IPS DF 4.7 (cell line): ENCODE measurements around the gene TMEM145.
A peak's percentile ranks its signal among the peaks of the same experiment; 100 is the strongest.
"Not testable (repeated sequence)": the region's sequence is repeated elsewhere in the genome, so short reads cannot be mapped to it uniquely, and the experiment has no call there.

Source experiments
- DNase-seq: peaks from one replicate; pipeline ENCODE4 v3.0.0-alpha.2; 2013; ENCODE audit warnings: low spot score; ENCODE audit errors: extremely low read depth

TMEM145 gene

GRCh38 chr19:42313096-42313839 lies at the start of gene TMEM145:
Gene TMEM145, plus strand, starts transcription at chr19:42313309. Its CDS starts 68 bp downstream, at chr19:42313377.
- DNase-seq, result no peak

- not testable (repeated sequence) for DNase-seq
These were observed 47.0 kb upstream of the TMEM145 start for GRCh38 chr19:42266105-42266504.

GRCh38 chr19:42266928-42267603 lies 46.0 kb upstream of the TMEM145 start:
- not testable (repeated sequence) for DNase-seq

- no peak for DNase-seq
These were observed 45.4 kb upstream of the TMEM145 start for GRCh38 chr19:42267644-42268141.

- DNase-seq, result peak; percentile 99
These were observed 44.9 kb upstream of the TMEM145 start for GRCh38 chr19:42268142-42268703.

GRCh38 chr19:42268704-42269477 lies 44.2 kb upstream of the TMEM145 start, which contains the start of gene CIC:
Gene CIC, plus strand, starts transcription at chr19:42269252. Its CDS starts 2,532 bp downstream, at chr19:42271784.
- DNase-seq, result peak; percentile 100

GRCh38 chr19:42269478-42270345 lies 43.4 kb upstream of the TMEM145 start:
- no peak for DNase-seq

- DNase-seq, result no peak
These were observed 42.6 kb upstream of the TMEM145 start for GRCh38 chr19:42270346-42271044.

- DNase-seq, result no peak
These were observed 42.1 kb upstream of the TMEM145 start for GRCh38 chr19:42271045-42271419.

GRCh38 chr19:42271861-42272534 lies 41.1 kb upstream of the TMEM145 start:
- no peak for DNase-seq

- DNase-seq, result no peak
These were observed 40.6 kb upstream of the TMEM145 start for GRCh38 chr19:42272535-42272897.

GRCh38 chr19:42272989-42273406 lies 40.1 kb upstream of the TMEM145 start:
- DNase-seq, result no peak

GRCh38 chr19:42273407-42274064 lies 39.6 kb upstream of the TMEM145 start:
- no peak for DNase-seq

GRCh38 chr19:42274065-42274682 lies 38.9 kb upstream of the TMEM145 start:
- no peak for DNase-seq

GRCh38 chr19:42275103-42275502 lies 38.0 kb upstream of the TMEM145 start:
- DNase-seq, result no peak

- no peak for DNase-seq
These were observed 37.6 kb upstream of the TMEM145 start for GRCh38 chr19:42275517-42275916.

GRCh38 chr19:42276284-42276683 lies 36.8 kb upstream of the TMEM145 start:
- no peak for DNase-seq

GRCh38 chr19:42276821-42277220 lies 36.3 kb upstream of the TMEM145 start:
- DNase-seq, result no peak
